ENCODE measurements around the gene PPP6R2.

GRCh38 chr22:50471962-50472361 is 128.8 kb downstream of the PPP6R2 start:
- no peak for TF ChIP-seq TAF1 (IDR thresholded peaks at IDR 0.05; ENCODE audit: borderline replicate concordance, insufficient read depth, low read length)
- TF ChIP-seq POLR2AphosphoS5 (IDR thresholded peaks at IDR 0.05; ENCODE audit: low read depth, low read length) = no peak
- no peak for TF ChIP-seq REST (IDR thresholded peaks at IDR 0.05; ENCODE audit: insufficient read depth in 1 of 2, low read depth in 2 of 2, low read length in 2 of 2)

All from PFSK-1 (cell line).